ENCODE measurements around the gene CHCHD4.
"Not testable (repeated sequence)": the region's sequence is repeated elsewhere in the genome, so short reads cannot be mapped to it uniquely, and the experiment has no call there.

The CHCHD4 gene

DNA sequence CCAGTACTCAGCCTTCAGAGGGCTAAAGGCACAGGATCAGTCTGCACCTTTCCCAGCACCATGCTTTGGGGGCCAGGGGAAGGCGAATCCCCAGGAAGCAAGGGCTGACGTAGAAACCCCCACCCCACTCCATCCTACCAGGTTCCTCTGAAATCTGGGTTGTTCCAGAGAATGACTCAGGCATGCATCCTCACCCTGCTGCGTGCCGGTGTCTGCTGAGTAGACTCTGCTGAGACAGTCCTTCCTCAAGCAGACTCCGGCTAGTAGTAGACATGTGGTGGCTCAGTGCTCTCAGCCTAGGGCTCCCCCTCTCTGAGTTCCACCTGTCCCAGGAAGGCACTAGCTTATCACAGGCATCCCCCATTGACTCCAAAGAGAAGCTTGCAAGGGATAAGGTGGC is 9.2 kb upstream of the CHCHD4 start:
- FAIRE-seq, result no peak

DNA sequence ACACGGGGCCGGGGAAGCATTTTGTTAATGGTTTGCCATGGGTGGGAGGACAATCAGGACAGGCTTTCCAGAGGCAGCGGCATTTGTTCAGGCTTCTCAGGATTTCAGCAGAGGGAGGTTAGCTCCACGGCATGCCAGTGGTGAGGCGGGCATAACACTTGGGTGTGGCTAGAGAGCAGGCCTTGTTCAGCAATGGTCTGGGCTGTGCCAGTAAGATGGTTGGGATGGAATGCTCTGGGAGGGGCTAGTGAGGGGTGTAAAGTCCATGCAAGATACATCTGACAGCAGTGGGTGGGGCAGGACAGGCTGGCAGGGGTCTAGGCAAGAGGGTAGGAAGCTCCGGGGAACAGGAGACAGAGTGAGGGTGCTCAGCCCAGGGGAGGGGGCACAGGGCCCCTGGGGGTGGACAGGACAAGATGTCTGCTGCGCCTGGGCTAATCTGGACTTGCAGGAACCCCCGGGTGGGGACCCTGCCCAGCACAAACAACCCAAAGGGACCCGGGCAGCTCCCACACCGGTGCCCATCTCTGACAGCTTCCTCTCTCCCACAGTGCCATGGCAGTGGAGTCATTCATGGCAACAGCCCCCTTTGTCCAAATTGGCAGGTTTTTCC is 8.6 kb upstream of the CHCHD4 start:
- FAIRE-seq, result no peak

- no peak for FAIRE-seq
Measured at GRCh38 chr3:14132689-14133088, 8.0 kb upstream of the CHCHD4 start.

DNA sequence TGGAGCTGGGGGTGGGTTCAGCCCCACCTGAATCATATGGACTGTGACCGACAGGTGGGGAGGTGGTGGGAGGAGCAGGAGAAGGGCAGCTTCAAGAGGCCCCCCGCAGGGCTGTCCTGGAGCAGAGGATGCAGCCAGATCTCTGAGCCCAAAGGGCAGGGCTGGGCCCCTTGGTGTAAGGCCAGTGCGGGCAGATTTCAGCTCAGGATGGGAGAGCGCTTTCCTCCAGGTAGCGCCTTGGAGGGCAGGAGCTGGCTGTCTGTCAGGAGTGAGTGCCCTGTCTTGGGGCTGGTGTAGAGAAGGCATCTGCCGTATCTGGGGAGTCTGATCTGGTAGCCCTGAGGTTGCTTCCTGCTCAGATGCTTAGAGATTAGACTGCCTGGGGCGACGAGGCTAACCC is 7.5 kb upstream of the CHCHD4 start:
- no peak for FAIRE-seq

DNA sequence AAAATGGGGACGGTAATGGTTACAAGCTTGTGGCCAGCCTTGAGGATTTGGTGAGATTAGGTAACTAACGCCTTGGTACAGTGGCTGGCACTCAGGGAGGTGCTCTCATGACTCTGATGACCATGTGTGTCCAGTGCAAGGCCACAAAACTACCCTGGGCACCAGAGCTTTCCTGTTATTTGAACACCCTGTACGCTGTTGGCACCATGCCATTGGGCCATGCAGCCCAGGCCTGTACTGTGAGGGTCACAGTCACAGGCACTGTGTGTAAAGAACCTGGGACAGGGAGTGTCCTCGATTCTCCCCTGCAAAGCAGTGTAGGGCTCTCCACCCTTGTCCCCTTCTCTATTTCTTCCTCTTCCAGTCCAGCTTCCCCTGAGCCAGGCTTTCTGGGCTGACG is 6.5 kb upstream of the CHCHD4 start:
- no peak for FAIRE-seq

GRCh38 chr3:14130707-14131106 is 6.0 kb upstream of the CHCHD4 start:
- no peak for FAIRE-seq

GRCh38 chr3:14130230-14130629 is 5.6 kb upstream of the CHCHD4 start:
- FAIRE-seq, result no peak

DNA sequence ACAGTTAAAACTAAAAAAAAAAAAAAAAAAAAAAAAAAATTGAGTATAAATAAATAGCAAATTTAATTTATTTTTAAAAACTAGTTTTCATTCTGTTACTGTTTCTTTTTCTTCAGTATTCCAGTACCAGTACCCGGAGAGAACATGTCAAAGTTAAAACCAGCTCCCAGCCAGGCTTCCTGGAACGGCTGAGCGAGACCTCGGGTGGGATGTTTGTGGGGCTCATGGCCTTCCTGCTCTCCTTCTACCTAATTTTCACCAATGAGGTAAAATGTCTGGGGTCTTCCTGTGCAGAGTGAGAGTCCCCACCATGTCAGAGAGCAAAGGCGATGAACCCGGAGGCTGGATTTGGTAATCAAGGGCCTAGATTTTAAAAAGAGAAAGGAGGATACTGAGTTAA is 4.6 kb upstream of the CHCHD4 start:
- FAIRE-seq, result no peak

GRCh38 chr3:14128724-14129123 is 4.1 kb upstream of the CHCHD4 start:
- FAIRE-seq, result no peak

- no peak for FAIRE-seq
Measured at GRCh38 chr3:14127516-14128161, 3.0 kb upstream of the CHCHD4 start.

- FAIRE-seq, result no peak
Measured at GRCh38 chr3:14126887-14127505, 2.3 kb upstream of the CHCHD4 start.

DNA sequence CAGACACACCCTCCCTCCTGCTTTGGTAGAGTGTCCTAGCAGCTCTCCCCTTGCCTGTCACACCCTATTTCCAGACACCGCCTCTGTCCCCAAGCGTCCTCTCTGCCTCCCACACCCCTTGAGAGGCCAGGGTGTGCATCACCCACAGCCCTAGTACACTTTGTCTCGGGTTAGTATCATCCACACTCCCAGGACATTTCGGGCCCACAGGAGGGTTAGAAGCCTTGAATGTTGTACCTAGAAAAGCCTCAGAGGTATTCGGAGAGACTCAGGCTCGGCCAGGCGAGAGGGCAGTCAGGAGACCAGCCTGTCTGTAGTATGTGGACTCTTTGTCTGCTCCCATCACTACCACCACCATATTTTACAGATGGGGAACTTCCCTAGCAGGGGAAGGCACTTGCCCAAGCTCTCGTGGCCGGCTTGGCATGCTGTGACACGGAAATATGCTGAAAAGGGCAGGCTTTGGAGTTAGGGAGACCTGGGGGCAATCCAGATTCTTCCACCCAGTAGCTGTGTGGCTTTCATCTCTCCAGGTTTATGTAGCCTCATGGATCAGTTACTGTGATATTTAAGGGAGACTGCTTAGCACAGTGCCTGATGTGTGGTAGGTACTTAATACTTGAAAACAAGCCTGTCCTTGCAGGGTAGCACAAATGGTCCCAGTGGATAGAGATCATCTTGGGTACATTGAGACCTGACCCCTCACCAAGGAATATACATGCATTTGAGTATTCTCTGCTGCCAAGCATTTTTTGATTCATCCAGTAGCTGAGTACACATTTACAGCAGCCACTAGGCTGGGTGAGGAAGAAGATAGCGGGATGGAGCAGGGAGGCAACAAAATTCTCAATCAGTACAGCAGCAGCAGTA is 1.6 kb upstream of the CHCHD4 start:
- no peak for FAIRE-seq

DNA sequence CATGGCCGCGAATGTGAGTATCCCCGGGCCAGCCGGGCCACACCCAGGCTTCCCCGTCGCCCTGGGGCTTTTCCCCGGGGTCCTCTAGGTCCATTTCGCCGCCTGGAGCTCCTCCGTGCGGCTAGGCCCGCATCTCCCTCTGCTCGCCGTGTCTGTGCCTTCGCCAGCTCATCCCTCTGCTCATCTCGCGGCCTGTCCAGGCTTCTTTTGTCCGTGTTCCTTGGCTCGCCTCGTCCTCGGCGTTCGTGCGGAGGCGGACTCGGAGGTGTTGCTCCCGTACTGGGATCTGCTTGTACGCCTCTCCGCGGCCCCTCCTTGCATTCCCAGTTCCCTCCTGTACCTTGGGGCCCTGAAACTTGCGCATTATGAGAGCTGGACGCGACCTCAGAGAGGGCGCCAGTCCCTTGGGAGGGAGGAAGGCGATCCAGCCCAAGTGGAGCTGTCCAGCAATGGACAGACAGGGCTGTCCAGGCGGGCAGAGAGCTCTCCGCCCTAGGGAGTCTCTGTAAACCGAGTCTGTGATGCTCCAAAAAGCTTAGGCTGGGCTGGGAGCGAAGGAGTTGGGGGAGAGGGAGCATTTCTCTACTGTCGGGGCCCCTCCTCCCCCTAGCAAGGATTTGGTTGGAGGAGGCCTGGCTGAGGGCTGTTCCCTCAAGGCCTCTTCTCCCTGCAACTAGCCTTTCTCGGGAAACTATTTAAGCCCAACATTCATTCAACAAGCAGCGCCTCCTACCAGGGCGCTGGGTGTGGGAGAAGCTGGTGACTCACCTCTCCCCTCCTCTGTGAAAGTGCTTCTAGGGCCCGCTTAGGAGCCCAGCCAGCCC is 735 bp upstream of the CHCHD4 start:
- FAIRE-seq, result no peak

DNA sequence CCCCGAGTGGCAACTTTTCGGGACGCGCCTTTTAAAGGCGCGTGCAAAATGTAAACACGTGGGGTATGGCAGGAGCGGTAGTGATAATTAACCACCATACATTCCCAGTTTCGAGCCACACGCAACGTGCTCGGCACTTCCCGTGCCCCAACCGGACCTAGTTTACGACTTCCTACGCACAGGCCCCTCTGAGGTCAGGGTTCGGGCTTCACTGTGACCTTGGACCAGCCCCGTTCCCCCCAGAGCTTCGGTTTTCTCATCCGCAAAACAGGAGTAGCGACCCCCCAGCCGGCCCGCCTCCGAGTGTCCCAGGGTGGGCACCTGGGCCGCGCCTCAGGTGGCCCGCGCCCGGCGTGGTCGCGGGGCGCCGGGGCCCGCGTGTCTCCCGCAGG is 451 bp downstream of the CHCHD4 start:
- FAIRE-seq, result no peak

GRCh38 chr3:14123308-14124222 is 1.1 kb downstream of the CHCHD4 start:
- FAIRE-seq, result no peak

- FAIRE-seq, result no peak
Measured at GRCh38 chr3:14122301-14122700, 2.4 kb downstream of the CHCHD4 start.

DNA sequence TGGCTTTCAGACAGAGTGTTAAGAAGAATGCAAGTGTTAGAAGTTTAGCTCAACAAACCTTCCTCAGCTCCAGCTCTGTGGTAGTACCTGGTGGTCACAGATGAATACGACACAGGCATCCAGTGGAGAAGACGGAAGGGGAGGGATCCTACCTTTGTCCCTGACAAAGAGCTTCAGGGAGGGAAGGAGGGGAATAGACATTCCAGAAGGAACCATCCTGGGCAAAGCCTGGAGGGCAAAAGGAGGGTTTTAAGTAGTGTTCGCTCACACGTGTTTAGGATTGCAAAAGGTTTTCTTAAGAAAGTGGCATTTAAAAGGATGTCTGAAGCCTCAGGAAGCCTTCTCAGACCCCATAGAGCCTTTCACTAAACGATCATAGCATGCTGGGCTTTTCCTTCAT is 2.8 kb downstream of the CHCHD4 start:
- FAIRE-seq, result no peak

- not testable (repeated sequence) for FAIRE-seq
Measured at GRCh38 chr3:14120921-14121448, 3.7 kb downstream of the CHCHD4 start.

DNA sequence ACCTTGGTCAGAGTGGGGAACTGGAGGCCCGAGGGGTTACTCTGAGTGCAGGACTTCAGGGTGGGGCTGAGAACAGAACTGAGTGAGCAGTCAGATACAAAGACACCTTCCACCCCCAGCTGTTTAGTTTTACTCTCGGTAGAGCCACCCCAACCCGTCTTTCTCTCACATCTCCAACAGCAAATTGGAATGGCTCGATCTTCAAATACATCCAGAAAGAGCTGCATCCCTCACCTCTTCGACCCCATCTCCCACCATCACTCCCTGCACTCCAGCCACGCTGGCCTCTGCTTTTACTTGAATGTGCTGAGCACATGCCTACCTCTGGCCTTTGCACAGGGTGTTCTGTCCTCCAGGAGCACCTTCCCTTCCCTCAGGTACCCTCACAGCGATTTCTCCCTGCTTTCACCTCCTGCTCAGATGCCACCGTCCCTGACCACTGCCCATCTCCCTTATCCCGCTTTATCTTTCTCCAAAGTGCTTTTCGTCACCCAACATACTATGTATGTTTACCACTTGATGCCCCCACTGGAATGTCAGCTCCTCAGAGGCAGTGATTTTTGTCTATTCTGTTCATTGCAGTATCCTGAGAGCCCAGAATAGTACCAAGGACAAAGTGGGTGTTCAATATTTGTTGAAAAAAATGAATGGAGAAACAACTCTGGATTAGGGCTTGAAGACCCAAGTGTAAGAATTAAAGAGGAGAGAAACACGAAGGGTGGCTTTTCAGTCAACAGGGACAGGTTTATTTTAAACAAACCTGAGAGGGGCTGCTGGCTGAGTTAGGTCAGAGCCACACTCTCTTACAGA is 4.4 kb downstream of the CHCHD4 start:
- no peak for FAIRE-seq

- FAIRE-seq, result no peak
Measured at GRCh38 chr3:14119651-14120050, 5.0 kb downstream of the CHCHD4 start.

Measured in A204.1 (cell line).